Activated naive CD8-positive, alpha-beta T cell treated with anti-CD3 and anti-CD28 coated beads for 36 hours (primary cell): ENCODE results near the gene RAC3. TPM values are rescaled to one million over a fixed set of nuclear protein-coding genes. Genes with fewer than 3 reads are reported as not detected.
A peak's percentile ranks its signal among the peaks of the same experiment; 100 is the strongest.

Experiments used
- DNase-seq: peaks from one replicate; pipeline ENCODE4 v3.0.0; 2021
- H3K27ac Mint-ChIP-seq: one replicate; pipeline ENCODE4 v1.8.0; 2022; ENCODE audit warnings: mild to moderate bottlenecking, moderate library complexity, mixed read lengths
- H3K27me3 Mint-ChIP-seq: one replicate; pipeline ENCODE4 v1.8.0; 2022; ENCODE audit warnings: mild to moderate bottlenecking, mixed read lengths
- H3K36me3 Mint-ChIP-seq: one replicate; pipeline ENCODE4 v1.8.0; 2021; ENCODE audit warnings: mild to moderate bottlenecking, mixed read lengths
- H3K4me1 Mint-ChIP-seq: one replicate; pipeline ENCODE4 v1.8.0; 2021; ENCODE audit warnings: mixed read lengths
- H3K4me3 Mint-ChIP-seq: one replicate; pipeline ENCODE4 v1.8.0; 2022; ENCODE audit warnings: mild to moderate bottlenecking, moderate library complexity, mixed read lengths
- H3K9me3 Mint-ChIP-seq: one replicate; pipeline ENCODE4 v1.8.0; 2022; ENCODE audit warnings: mixed read lengths
- total RNA-seq, 2 experiments: library from RNA; stranded (reverse); gene quantifications; one replicate each; pipeline ENCODE4 v1.2.3, GENCODE V29; 2021

RAC3 gene
- total RNA-seq, 2 experiments from 2014 or later, result 4.7 to 5.1 TPM

- H3K4me3 Mint-ChIP-seq, result no peak overlapping the region
- H3K4me1 Mint-ChIP-seq, result peaks cover 14% of the 10 kb centered on the region
Measured at GRCh38 chr17:82049521-82049971, 18.1 kb downstream of the RAC3 start.

GRCh38 chr17:82050152-82050760, 18.8 kb downstream of the RAC3 start:
- DNase-seq, result no peak
- H3K27me3 Mint-ChIP-seq, result no peaks in the 10 kb centered on the region
- peak overlapping the region; percentile 82 for H3K4me3 Mint-ChIP-seq
- H3K9me3 Mint-ChIP-seq, result no peaks in the 10 kb centered on the region
- H3K4me1 Mint-ChIP-seq, result peaks cover 16% of the 10 kb centered on the region
- H3K27ac Mint-ChIP-seq, result peak overlapping the region; percentile 47
- H3K36me3 Mint-ChIP-seq, result no peaks in the 10 kb centered on the region

More at GRCh38 chr17:82049521-82049971, 18.1 kb downstream of the RAC3 start:
- no peaks in the 10 kb centered on the region for H3K36me3 Mint-ChIP-seq
- H3K9me3 Mint-ChIP-seq, result no peaks in the 10 kb centered on the region
- no peak overlapping the region for H3K27ac Mint-ChIP-seq
- DNase-seq, result no peak
- no peaks in the 10 kb centered on the region for H3K27me3 Mint-ChIP-seq

- DNase-seq, result no peak
- Mint-ChIP-seq H3K9me3 (no peaks in the 10 kb centered on the region), H3K36me3 (no peaks in the 10 kb centered on the region), H3K27ac (peak overlapping the region; percentile 47), H3K4me1 (peaks cover 16% of the 10 kb centered on the region), H3K4me3 (peak overlapping the region; percentile 82), H3K27me3 (no peaks in the 10 kb centered on the region)
Measured at GRCh38 chr17:82050761-82051641, 19.5 kb downstream of the RAC3 start.

GRCh38 chr17:82051776-82052637, 20.5 kb downstream of the RAC3 start, which contains the start of the genes GPS1 and RFNG:
Gene GPS1, plus strand, starts transcription at chr17:82051898. Its CDS starts 34 bp downstream, at chr17:82051932.
Gene RFNG, minus strand, starts transcription at chr17:82051811. Its CDS starts 45 bp downstream, at chr17:82051766.
- H3K4me3 Mint-ChIP-seq, result peak within 1 kb of the TSS; percentile 91
- no peaks in the 10 kb centered on the region for H3K9me3 Mint-ChIP-seq

GRCh38 chr17:82052638-82053059, 21.2 kb downstream of the RAC3 start:
- H3K27me3 Mint-ChIP-seq, result no peaks in the 10 kb centered on the region
- H3K27ac Mint-ChIP-seq, result peak overlapping the region; percentile 56

More at GRCh38 chr17:82051776-82052637, 20.5 kb downstream of the RAC3 start, which contains the start of the genes GPS1 and RFNG:
- peak; percentile 89 for DNase-seq
- Mint-ChIP-seq H3K27ac (peak within 1 kb of the TSS; percentile 56), H3K27me3 (no peaks in the 10 kb centered on the region), H3K4me1 (peaks cover 16% of the 10 kb centered on the region), H3K36me3 (no peaks in the 10 kb centered on the region)

GRCh38 chr17:82053130-82053529, 21.7 kb downstream of the RAC3 start:
- H3K4me3 Mint-ChIP-seq, result peak overlapping the region; percentile 91
- H3K36me3 Mint-ChIP-seq, result no peaks in the 10 kb centered on the region
- H3K9me3 Mint-ChIP-seq, result no peaks in the 10 kb centered on the region
- DNase-seq, result no peak
- no peak overlapping the region for H3K27ac Mint-ChIP-seq
- peaks cover 14% of the 10 kb centered on the region for H3K4me1 Mint-ChIP-seq
- no peaks in the 10 kb centered on the region for H3K27me3 Mint-ChIP-seq

More at GRCh38 chr17:82052638-82053059, 21.2 kb downstream of the RAC3 start:
- peaks cover 15% of the 10 kb centered on the region for H3K4me1 Mint-ChIP-seq
- H3K9me3 Mint-ChIP-seq, result no peaks in the 10 kb centered on the region
- peak overlapping the region; percentile 91 for H3K4me3 Mint-ChIP-seq
- no peak for DNase-seq
- no peaks in the 10 kb centered on the region for H3K36me3 Mint-ChIP-seq

GRCh38 chr17:82053556-82054263, 22.2 kb downstream of the RAC3 start:
- no peaks in the 10 kb centered on the region for H3K27me3 Mint-ChIP-seq
- H3K27ac Mint-ChIP-seq, result peak overlapping the region; percentile 63
- H3K9me3 Mint-ChIP-seq, result no peaks in the 10 kb centered on the region
- H3K4me3 Mint-ChIP-seq, result peak overlapping the region; percentile 91
- H3K4me1 Mint-ChIP-seq, result peaks cover 14% of the 10 kb centered on the region
- no peaks in the 10 kb centered on the region for H3K36me3 Mint-ChIP-seq
- no peak for DNase-seq

GRCh38 chr17:82054351-82055022, 23.0 kb downstream of the RAC3 start:
- H3K36me3 Mint-ChIP-seq, result no peaks in the 10 kb centered on the region
- H3K4me1 Mint-ChIP-seq, result peaks cover 14% of the 10 kb centered on the region
- H3K9me3 Mint-ChIP-seq, result no peaks in the 10 kb centered on the region
- no peak overlapping the region for H3K4me3 Mint-ChIP-seq
- H3K27ac Mint-ChIP-seq, result no peak overlapping the region
- no peaks in the 10 kb centered on the region for H3K27me3 Mint-ChIP-seq
- DNase-seq, result no peak

- H3K9me3 Mint-ChIP-seq, result no peaks in the 10 kb centered on the region
- no peak for DNase-seq
- H3K27ac Mint-ChIP-seq, result no peak overlapping the region
- peaks cover 14% of the 10 kb centered on the region for H3K4me1 Mint-ChIP-seq
- no peaks in the 10 kb centered on the region for H3K27me3 Mint-ChIP-seq
- no peak overlapping the region for H3K4me3 Mint-ChIP-seq
- peaks cover 3% of the 10 kb centered on the region for H3K36me3 Mint-ChIP-seq
Measured at GRCh38 chr17:82055023-82055964, 23.8 kb downstream of the RAC3 start.

GRCh38 chr17:82055965-82056728, 24.7 kb downstream of the RAC3 start:
- Mint-ChIP-seq H3K36me3 (peaks cover 3% of the 10 kb centered on the region), H3K4me3 (no peak overlapping the region), H3K9me3 (no peaks in the 10 kb centered on the region), H3K4me1 (peaks cover 11% of the 10 kb centered on the region), H3K27ac (no peak overlapping the region), H3K27me3 (no peaks in the 10 kb centered on the region)
- no peak for DNase-seq

- no peak overlapping the region for H3K4me3 Mint-ChIP-seq
- H3K9me3 Mint-ChIP-seq, result no peaks in the 10 kb centered on the region
- H3K36me3 Mint-ChIP-seq, result peaks cover 3% of the 10 kb centered on the region
- no peaks in the 10 kb centered on the region for H3K27me3 Mint-ChIP-seq
- H3K4me1 Mint-ChIP-seq, result peaks cover 11% of the 10 kb centered on the region
- no peak for DNase-seq
- H3K27ac Mint-ChIP-seq, result no peak overlapping the region
Measured at GRCh38 chr17:82056729-82057621, 25.5 kb downstream of the RAC3 start.
